GM12873 (cell line): Measurements from ENCODE around the gene LARGE2.

ENCODE experiments used
- CTCF ChIP-seq: IDR thresholded peaks from 2 replicates; pipeline ENCODE4 v1.5.1; 2012; ENCODE audit warnings: low read depth, mild to moderate bottlenecking, moderate library complexity, low read length, control low read depth; ENCODE audit not compliant: insufficient read depth; ENCODE audit errors: missing control alignments

LARGE2 gene

GRCh38 chr11:45945397-45945999, 23.0 kb downstream of the LARGE2 start:
- TF ChIP-seq CTCF, result no peak

GRCh38 chr11:45947885-45948284, 25.4 kb downstream of the LARGE2 start:
- no peak for TF ChIP-seq CTCF

GRCh38 chr11:45948356-45948755, 25.9 kb downstream of the LARGE2 start:
- TF ChIP-seq CTCF, result no peak

GRCh38 chr11:45949992-45950407, 27.5 kb downstream of the LARGE2 start:
- no peak for TF ChIP-seq CTCF

- TF ChIP-seq CTCF, result no peak
Observed at GRCh38 chr11:45959851-45960250, 37.4 kb downstream of the LARGE2 start.

GRCh38 chr11:45960387-45961095, 38.1 kb downstream of the LARGE2 start:
- TF ChIP-seq CTCF, result no peak

GRCh38 chr11:45961751-45962240, 39.3 kb downstream of the LARGE2 start:
- no peak for TF ChIP-seq CTCF
